HG02938 (cell line): Measurements from ENCODE around the gene TANGO6.

ENCODE experiments used
- ATAC-seq: cut with Tn5 transposase; IDR thresholded peaks from one replicate; pipeline ENCODE4 v1.9.1; 2021; ENCODE audit warnings: mild to moderate bottlenecking, moderate library complexity; ENCODE audit not compliant: unreplicated experiment

TANGO6 gene

DNA sequence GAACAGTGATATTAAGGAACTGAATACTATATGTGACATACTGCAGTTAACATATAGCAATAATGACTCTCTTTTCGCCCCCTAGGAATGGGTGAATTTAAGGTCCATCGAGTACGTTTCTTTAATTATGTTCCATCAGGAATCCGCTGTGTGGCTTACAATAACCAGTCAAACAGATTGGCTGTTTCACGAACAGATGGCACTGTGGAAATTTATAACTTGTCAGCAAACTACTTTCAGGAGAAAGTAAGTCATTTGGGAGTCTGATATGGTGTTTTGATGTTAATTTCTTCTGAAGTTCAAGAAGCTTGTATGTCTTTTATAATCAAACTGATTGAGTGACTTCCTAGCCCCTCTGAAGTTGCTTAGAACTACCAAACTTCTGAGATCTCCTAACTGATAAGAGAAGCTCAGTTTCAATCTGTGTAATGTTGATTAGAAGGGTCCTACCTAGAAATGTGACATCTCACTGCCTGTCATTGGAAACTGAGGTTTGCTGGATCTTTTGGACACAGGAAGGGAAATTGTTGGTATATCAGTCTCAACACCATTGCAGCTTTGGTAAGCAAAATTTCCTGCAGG lies 290.1 kb downstream of the TANGO6 start:
- no peak for ATAC-seq
